GM12864 (cell line): Measurements from ENCODE around the gene ANKRD53.

Experiments
- DNase-seq: peaks from one replicate; pipeline ENCODE4 v3.0.0-alpha.2; 2011; ENCODE audit warnings: low read depth
- H3K4me3 ChIP-seq: 2 replicates; pipeline ENCODE4 v1.5.1; 2011; ENCODE audit warnings: mild to moderate bottlenecking, low read depth, low read length, control low read depth
- CTCF ChIP-seq: IDR thresholded peaks from 2 replicates; pipeline ENCODE4 v1.5.1; 2011; ENCODE audit warnings: low read depth, mild to moderate bottlenecking, moderate library complexity, low read length, control low read depth, inconsistent platforms; ENCODE audit errors: missing control alignments

The ANKRD53 gene

GRCh38 chr2:70978341-70979179 is at the start of gene ANKRD53:
Gene ANKRD53, plus strand, starts transcription at chr2:70978630. Its CDS starts 16 bp downstream, at chr2:70978646.
- no peak for TF ChIP-seq CTCF
- H3K4me3 ChIP-seq, result peak within 1 kb of the TSS; percentile 65
- DNase-seq, result no peak

DNA sequence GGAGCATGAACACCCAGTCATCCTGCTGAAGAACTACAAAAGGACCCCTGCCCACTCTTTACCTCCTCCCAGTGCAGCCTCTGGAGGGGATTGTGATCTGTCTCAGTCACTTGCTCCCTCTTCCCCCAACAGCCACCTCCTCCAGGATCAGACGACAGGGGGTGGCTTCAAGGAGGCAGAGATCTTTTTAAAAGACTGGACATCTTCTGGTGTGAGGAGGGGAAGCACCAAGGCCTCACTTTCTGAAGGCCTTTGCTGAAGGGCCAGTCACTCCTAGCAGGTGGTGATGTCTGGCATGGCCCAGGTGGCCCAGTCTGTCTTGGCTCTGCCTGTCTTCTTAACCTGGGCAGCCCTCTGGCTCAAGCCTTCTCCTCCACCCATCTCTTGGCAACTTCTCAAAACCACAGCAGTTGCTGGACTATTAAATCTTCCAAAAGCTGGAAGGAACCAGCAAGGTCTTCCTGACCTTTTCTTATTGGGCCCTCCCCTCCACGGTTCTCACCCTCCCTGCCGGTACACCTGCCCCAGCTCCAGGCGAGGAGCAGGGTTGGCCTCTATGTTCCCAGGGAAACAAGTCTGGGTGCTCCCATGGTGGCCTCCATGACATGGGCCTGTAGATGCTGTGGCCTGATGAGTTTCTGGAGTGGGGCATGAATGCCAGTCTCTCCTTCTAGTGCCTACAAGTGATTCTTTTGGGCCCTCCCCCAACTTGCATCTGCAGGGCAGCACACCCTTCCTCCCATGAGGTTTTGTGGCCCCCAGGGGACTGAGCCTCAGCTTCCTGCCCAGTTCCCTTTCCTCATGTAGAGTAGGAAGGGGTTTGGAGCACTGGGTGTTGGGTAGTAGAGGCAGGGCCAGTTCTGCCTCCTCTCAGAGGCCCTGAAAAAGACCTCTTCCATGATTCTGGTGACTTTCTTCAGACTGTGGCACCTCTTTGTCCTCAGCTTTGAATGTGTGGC is 47.8 kb upstream of the ANKRD53 start:
- TF ChIP-seq CTCF, result no peak
- no peak overlapping the region for H3K4me3 ChIP-seq
- no peak for DNase-seq

DNA sequence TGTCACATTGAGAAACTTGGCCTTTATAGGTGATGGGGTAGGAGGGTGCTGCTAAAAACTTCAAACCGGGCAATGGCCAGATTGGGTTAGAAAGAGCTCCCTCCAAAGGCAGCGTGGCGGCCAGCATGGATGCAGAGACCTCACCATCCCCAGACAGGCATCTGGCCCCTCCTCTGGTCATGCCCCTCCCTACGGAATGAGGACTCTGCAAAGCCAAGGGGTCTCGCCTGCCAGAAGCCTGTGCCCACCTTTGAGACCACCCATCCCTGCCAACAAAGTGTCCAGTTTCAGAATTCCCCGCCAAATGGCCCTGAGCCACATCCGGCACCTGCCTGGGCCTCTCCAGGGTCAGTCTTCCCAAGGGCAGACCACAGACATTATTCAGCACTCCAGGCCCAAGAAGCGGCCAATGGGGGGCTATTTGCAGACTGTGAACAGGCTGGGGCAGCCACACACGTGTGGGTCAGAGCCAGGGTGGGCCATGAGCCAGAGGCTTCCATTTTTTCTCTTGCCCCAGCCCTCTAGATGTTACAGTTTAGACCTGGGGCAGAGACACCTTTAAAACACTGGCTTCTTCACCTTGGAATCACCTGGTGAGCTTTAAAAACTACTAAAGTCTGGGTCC is 46.9 kb upstream of the ANKRD53 start:
- TF ChIP-seq CTCF, result no peak
- DNase-seq, result no peak
- H3K4me3 ChIP-seq, result no peak overlapping the region

GRCh38 chr2:70932631-70933230 is 45.7 kb upstream of the ANKRD53 start:
- TF ChIP-seq CTCF, result no peak
- DNase-seq, result no peak
- no peak overlapping the region for H3K4me3 ChIP-seq

DNA sequence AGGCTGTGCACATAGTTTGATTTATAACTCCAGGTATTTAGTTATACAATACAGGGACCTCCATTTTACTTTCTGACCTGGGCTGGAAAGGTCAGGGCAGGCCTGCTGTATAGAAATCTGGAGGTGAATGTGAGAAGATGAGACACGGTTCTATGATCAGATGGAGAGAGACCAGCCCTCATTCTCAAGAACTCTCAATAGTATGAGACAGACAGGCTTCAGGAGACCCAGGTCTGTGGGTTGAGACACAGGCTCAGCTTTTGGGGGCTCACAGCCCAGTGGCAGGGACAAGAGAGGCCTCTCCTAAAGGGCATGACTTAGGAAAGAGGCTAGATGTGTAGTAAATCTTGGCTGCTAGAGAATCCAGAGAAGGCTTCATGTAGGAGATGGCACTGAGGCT is 43.4 kb upstream of the ANKRD53 start:
- no peak for DNase-seq
- TF ChIP-seq CTCF, result no peak
- H3K4me3 ChIP-seq, result no peak overlapping the region

DNA sequence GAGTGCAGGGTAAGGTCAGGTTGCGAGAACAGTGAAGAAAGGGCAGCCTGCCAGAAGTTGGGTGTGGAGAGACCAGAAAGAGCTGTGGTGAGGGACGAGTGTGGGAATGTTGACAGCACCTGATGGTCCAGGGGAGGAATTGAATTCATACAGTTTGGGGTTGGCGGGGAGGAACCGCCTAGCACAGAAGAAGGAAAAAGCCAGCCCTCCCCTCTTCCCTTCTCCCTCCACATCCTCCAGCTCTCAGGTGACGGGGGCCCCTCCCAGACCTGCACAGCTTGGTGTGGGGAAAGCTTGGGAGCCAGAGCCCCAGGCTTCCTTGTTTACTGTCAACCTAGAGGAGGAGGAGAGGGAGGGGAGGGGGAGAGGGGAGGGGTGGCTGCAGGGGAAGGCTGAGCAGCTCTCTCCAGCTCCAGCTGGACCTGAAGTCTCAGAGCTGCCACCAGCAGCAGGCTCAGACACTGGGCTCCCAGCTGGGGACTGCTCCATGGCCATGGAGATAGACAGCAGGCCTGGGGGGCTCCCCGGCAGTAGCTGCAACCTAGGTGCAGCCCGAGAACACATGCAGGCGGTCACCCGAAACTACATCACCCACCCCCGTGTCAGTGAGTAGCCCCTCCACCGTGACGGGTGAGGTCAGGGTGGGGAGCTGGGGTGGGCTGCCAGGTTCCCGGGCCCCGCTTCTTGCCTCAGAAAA is 42.8 kb upstream of the ANKRD53 start, which contains the start of gene ATP6V1B1:
Gene ATP6V1B1, plus strand, starts transcription at position 433 of the 697 bp plus-strand sequence. Its CDS starts 55 bp downstream, at position 488.
- no peak within 1 kb of the TSS for H3K4me3 ChIP-seq
- TF ChIP-seq CTCF, result no peak
- no peak for DNase-seq
